Colonic mucosa (tissue), 4 donors: ENCODE data around the gene SYNPR. TPM values are rescaled to one million over a fixed set of nuclear protein-coding genes. Genes with fewer than 3 reads are reported as not detected.

Source experiments
- DNase-seq: peaks from one replicate; pipeline ENCODE4 v3.0.0-alpha.2; 2020
- H3K27ac ChIP-seq: fragments of 200-600 bp; one replicate; pipeline ENCODE4 v1.8.0; 2021
- H3K27me3 ChIP-seq: fragments of 200-600 bp; one replicate; pipeline ENCODE4 v1.8.0; 2021
- H3K36me3 ChIP-seq: fragments of 200-600 bp; one replicate; pipeline ENCODE4 v1.8.0; 2021
- H3K4me1 ChIP-seq: fragments of 200-600 bp; one replicate; pipeline ENCODE4 v1.8.0; 2021; ENCODE audit warnings: mild to moderate bottlenecking
- H3K4me3 ChIP-seq: fragments of 200-600 bp; one replicate; pipeline ENCODE4 v1.8.0; 2021
- H3K9ac ChIP-seq, 2 donors: one replicate each; pipeline ENCODE4 v1.7.0; 2013; ENCODE audit warnings: control low read depth in 2 of 2, low read depth in 2 of 2, low read length in 2 of 2
- H3K9me3 ChIP-seq: fragments of 200-600 bp; one replicate; pipeline ENCODE4 v1.8.0; 2021
- intact Hi-C: fragments of 100-400 bp; cut with DNase I; formaldehyde crosslinking; loops from one replicate; pipeline ENCODE4 v1.14.1; 2022
- total RNA-seq, 2 donors: library from RNA; stranded (reverse); fragmentation: NEBNext Ultra II Directional in 1 of 2; extraction: Animal tissue kit (Norgen Biotek cat#: 25700) in 1 of 2; gene quantifications; one replicate each; pipeline ENCODE4 v1.2.1, GENCODE V29; 2021
- TF ChIP-seq, protein P1 (sequence below): fragments of 200-600 bp; IDR thresholded peaks from one replicate; pipeline ENCODE4 v1.8.0; 2022; ENCODE audit warnings: antibody characterized with exemption, mild to moderate bottlenecking
- donor health status: healthy.
- donor health status: DM: no; HTN: no; CAD: no.
- donor health status: DM: no; HTN: no; CAD: no.

SYNPR gene
- total RNA-seq, 2 donors from 2014 or later = 0.17 TPM; not detected in 1

DNA sequence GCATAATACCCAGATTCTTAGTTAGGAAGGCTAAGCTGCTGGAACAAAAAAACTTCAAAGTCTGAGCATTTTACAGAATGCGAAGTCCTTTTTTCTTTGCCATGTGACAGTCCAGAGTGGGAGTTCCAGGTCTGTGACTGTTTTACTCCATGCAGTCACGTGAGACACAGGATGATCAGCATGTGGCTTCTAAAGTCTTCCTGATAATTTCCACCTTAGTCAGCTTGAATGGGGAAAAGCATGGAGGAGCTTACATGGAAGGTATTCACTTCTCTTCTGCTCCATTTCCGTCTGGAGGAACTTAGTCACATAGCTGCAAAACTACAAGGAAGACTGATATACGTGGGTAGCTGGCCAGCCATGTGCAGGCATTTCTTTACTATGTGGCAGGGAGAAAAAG lies 376.1 kb downstream of the SYNPR start:
- H3K4me1 ChIP-seq = no peaks in the 10 kb centered on the region
- no peak overlapping the region for H3K9ac ChIP-seq
- H3K27me3 ChIP-seq = no peaks in the 10 kb centered on the region
- H3K4me3 ChIP-seq = no peak overlapping the region
- no peak overlapping the region for H3K27ac ChIP-seq
- intact Hi-C loops = no loop called here
- no peaks in the 10 kb centered on the region for H3K36me3 ChIP-seq
- DNase-seq = no peak
- TF ChIP-seq, protein P1, sequence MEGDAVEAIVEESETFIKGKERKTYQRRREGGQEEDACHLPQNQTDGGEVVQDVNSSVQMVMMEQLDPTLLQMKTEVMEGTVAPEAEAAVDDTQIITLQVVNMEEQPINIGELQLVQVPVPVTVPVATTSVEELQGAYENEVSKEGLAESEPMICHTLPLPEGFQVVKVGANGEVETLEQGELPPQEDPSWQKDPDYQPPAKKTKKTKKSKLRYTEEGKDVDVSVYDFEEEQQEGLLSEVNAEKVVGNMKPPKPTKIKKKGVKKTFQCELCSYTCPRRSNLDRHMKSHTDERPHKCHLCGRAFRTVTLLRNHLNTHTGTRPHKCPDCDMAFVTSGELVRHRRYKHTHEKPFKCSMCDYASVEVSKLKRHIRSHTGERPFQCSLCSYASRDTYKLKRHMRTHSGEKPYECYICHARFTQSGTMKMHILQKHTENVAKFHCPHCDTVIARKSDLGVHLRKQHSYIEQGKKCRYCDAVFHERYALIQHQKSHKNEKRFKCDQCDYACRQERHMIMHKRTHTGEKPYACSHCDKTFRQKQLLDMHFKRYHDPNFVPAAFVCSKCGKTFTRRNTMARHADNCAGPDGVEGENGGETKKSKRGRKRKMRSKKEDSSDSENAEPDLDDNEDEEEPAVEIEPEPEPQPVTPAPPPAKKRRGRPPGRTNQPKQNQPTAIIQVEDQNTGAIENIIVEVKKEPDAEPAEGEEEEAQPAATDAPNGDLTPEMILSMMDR = no peak
- H3K9me3 ChIP-seq = no peaks in the 10 kb centered on the region

DNA sequence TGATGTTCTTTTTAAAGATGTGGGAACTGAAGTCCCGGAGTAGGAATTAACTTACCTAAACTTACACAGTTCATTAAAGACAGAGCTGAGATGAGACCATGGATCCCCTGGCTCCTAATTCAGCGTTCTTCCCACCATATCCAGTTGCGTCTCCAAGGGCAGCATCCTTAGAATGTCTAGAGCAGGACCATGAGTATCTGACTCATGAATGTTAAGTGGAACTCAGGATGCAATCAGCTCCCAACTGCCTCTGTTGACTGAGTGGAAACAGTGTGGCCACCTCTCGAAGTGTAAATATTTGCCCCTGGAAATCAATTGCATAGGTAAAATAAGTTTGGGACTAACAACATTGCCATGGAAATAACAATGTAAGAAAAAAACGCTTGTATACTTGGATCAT lies 376.8 kb downstream of the SYNPR start:
- no peak for DNase-seq
- Histone ChIP-seq H3K27me3 (no peaks in the 10 kb centered on the region), H3K27ac (no peak overlapping the region), H3K9ac (no peak overlapping the region), H3K4me1 (no peaks in the 10 kb centered on the region), H3K36me3 (no peaks in the 10 kb centered on the region), H3K4me3 (no peak overlapping the region), H3K9me3 (no peaks in the 10 kb centered on the region)
- intact Hi-C loops = no loop called here
- TF ChIP-seq, protein P1 = no peak

DNA sequence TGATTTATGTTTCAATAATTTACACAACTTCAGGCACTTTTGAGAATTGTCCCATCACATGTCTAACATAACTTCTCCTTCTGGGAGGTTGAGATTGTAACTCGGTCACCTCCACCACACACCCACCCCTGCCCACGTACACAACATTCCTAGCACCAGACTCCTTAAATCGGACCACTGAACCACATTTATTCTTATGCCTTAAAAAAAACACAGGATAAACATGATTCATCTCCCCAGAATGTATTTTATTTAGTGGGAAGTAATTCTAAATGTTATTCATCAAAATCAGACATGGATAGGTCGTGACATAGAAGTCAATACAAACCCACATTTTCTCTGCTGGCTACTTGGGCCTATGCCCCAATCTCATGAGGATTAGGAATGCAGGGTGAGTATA lies 377.4 kb downstream of the SYNPR start:
- H3K27me3 ChIP-seq = no peaks in the 10 kb centered on the region
- no peaks in the 10 kb centered on the region for H3K4me1 ChIP-seq
- H3K4me3 ChIP-seq = no peak overlapping the region
- no peak for DNase-seq
- TF ChIP-seq, protein P1 = no peak
- no peaks in the 10 kb centered on the region for H3K9me3 ChIP-seq
- no peak overlapping the region for H3K27ac ChIP-seq
- intact Hi-C loops = no loop called here
- H3K9ac ChIP-seq = no peak overlapping the region
- H3K36me3 ChIP-seq = no peaks in the 10 kb centered on the region

- H3K27ac ChIP-seq = no peak overlapping the region
- intact Hi-C loops = no loop called here
Observed at GRCh38 chr3:63656786-63657185, 378.7 kb downstream of the SYNPR start.

DNA sequence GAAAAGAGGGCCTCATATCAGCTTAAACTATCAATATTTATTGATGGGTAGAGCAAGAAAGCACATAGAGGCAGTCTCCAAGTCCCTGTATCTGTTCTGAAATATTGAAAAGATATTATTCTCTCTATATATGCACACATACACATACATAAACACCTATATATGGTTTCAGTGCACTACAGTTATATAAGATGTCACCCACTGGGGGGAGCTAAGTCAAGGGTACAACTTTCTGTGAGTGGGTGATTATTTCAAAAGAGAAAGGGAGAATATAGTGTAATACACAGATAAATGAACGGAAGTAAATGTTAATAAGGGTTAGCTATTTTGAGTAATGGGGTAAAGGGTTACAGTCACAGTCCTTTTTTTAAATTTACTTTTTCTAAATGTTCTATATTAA lies 383.1 kb downstream of the SYNPR start:
- Histone ChIP-seq H3K4me1 (no peaks in the 10 kb centered on the region), H3K27ac (no peak overlapping the region), H3K4me3 (no peak overlapping the region), H3K9ac (no peak overlapping the region), H3K9me3 (no peaks in the 10 kb centered on the region), H3K27me3 (no peaks in the 10 kb centered on the region), H3K36me3 (no peaks in the 10 kb centered on the region)
- intact Hi-C loops = loop anchor here (5.0 kb wide), 1 partner anchor 309 kb away; no protein-coding TSS in a partner anchor
- TF ChIP-seq, protein P1 = no peak
- no peak for DNase-seq

More at GRCh38 chr3:63656786-63657185, 378.7 kb downstream of the SYNPR start:
- TF ChIP-seq, protein P1 = no peak
- no peak for DNase-seq
- Histone ChIP-seq H3K9ac (no peak overlapping the region), H3K27me3 (no peaks in the 10 kb centered on the region), H3K36me3 (no peaks in the 10 kb centered on the region), H3K9me3 (no peaks in the 10 kb centered on the region), H3K4me3 (no peak overlapping the region), H3K4me1 (no peaks in the 10 kb centered on the region)
